Neuronal stem cell (in vitro differentiated cells): ENCODE measurements around the gene ETV2.
A peak's percentile ranks its signal among the peaks of the same experiment; 100 is the strongest.

Source experiments
- DNase-seq: peaks from one replicate; pipeline ENCODE4 v3.0.0-alpha.2; 2013; ENCODE audit warnings: low spot score
- H2AFZ ChIP-seq: one replicate; pipeline ENCODE4 v1.6.1; 2013; ENCODE audit warnings: mild to moderate bottlenecking, low read length, inconsistent platforms
- H2AK5ac ChIP-seq: 2 replicates; pipeline ENCODE4 v1.6.1; 2013; ENCODE audit warnings: low read depth, mild to moderate bottlenecking, inconsistent platforms, low read length, moderate library complexity, mixed read lengths
- H2BK120ac ChIP-seq: 2 replicates; pipeline ENCODE4 v1.6.1; 2013; ENCODE audit warnings: low read depth, mild to moderate bottlenecking, inconsistent platforms, low read length, moderate library complexity, mixed read lengths
- H2BK12ac ChIP-seq: one replicate; pipeline ENCODE4 v1.6.1; 2013; ENCODE audit warnings: low read length, inconsistent platforms
- H2BK15ac ChIP-seq: 2 replicates; pipeline ENCODE4 v1.6.1; 2013; ENCODE audit warnings: mild to moderate bottlenecking, low read length, inconsistent platforms, mixed read lengths
- H2BK5ac ChIP-seq: one replicate; pipeline ENCODE4 v1.6.1; 2013; ENCODE audit warnings: inconsistent platforms, mild to moderate bottlenecking, low read length, moderate library complexity
- H3K14ac ChIP-seq: one replicate; pipeline ENCODE4 v1.6.1; 2013; ENCODE audit warnings: low read length, inconsistent platforms
- H3K18ac ChIP-seq: 2 replicates; pipeline ENCODE4 v1.6.1; 2013; ENCODE audit warnings: low read length, inconsistent platforms
- H3K23ac ChIP-seq: 2 replicates; pipeline ENCODE4 v1.6.1; 2013; ENCODE audit warnings: low read depth, mild to moderate bottlenecking, mixed read lengths, low read length, inconsistent platforms; ENCODE audit not compliant: poor library complexity
- H3K27ac ChIP-seq: replicated peaks from 3 replicates; pipeline ENCODE4 v1.5.1; 2013; ENCODE audit warnings: low read length, inconsistent platforms
- H3K27me3 ChIP-seq, 3 experiments: 2 replicates each; pipeline ENCODE4 v1.6.1; 2013; ENCODE audit warnings: low read length in 3 of 3, mild to moderate bottlenecking in 2 of 3, inconsistent platforms in 1 of 3, low read depth in 1 of 3, mixed read lengths in 1 of 3, moderate library complexity in 1 of 3; ENCODE audit not compliant: control insufficient read depth in 3 of 3, insufficient read depth in 3 of 3
- H3K36me3 ChIP-seq, 2 donors: replicated peaks in 1 of 2; 2 replicates each; pipeline ENCODE4 v1.6.1; 2013; ENCODE audit warnings: low read length in 2 of 2; ENCODE audit not compliant: control insufficient read depth in 2 of 2, insufficient read depth in 2 of 2
- H3K4ac ChIP-seq: 2 replicates; pipeline ENCODE4 v1.6.1; 2013; ENCODE audit warnings: inconsistent platforms, mild to moderate bottlenecking, low read length, moderate library complexity
- H3K4me1 ChIP-seq, 2 donors: 1 replicate in 1 of 2; 2 replicates in 1 of 2; pipeline ENCODE4 v1.6.1; 2013; ENCODE audit warnings: low read length in 2 of 2, low read depth in 1 of 2; ENCODE audit not compliant: control insufficient read depth in 2 of 2, insufficient read depth in 1 of 2
- H3K4me2 ChIP-seq: one replicate; pipeline ENCODE4 v1.6.1; 2013; ENCODE audit warnings: mild to moderate bottlenecking, low read length, inconsistent platforms; ENCODE audit not compliant: insufficient read depth, poor library complexity, severe bottlenecking
- H3K4me3 ChIP-seq, 2 donors: 2 replicates each; pipeline ENCODE4 v1.5.1; 2013; ENCODE audit warnings: low read length in 2 of 2, mild to moderate bottlenecking in 2 of 2, inconsistent platforms in 1 of 2, moderate library complexity in 1 of 2
- H3K79me1 ChIP-seq: one replicate; pipeline ENCODE4 v1.6.1; 2013; ENCODE audit warnings: low read depth, mild to moderate bottlenecking, inconsistent platforms, low read length, moderate library complexity
- H3K9ac ChIP-seq: one replicate; pipeline ENCODE4 v1.6.1; 2013; ENCODE audit warnings: mild to moderate bottlenecking, low read depth, low read length, inconsistent platforms; ENCODE audit not compliant: poor library complexity
- H3K9me3 ChIP-seq, 2 donors: replicated peaks in 1 of 2; 2 replicates each; pipeline versions ENCODE3 to v1.6.1; 2013; ENCODE audit warnings: low read length in 2 of 2, mild to moderate bottlenecking in 2 of 2, inconsistent platforms in 1 of 2, low read depth in 1 of 2, mixed read lengths in 1 of 2, moderate library complexity in 1 of 2; ENCODE audit not compliant: control insufficient read depth in 2 of 2, insufficient read depth in 1 of 2
- H4K8ac ChIP-seq: one replicate; pipeline ENCODE4 v1.6.1; 2013; ENCODE audit warnings: low read depth, mild to moderate bottlenecking, inconsistent platforms, low read length, moderate library complexity
- H4K91ac ChIP-seq: one replicate; pipeline ENCODE4 v1.6.1; 2013; ENCODE audit warnings: low read length, low read depth, mild to moderate bottlenecking, inconsistent platforms; ENCODE audit not compliant: poor library complexity
- WGBS, 2 donors: extraction: QIAGEN DNeasy Blood & Tissue Kit; methylation state at CpG; one replicate each; pipeline ENCODE4 v1.1.7; 2013; ENCODE audit warnings: missing lambda C conversion rate in 2 of 2, mixed read lengths in 1 of 2; ENCODE audit not compliant: insufficient read length in 2 of 2, insufficient replicate concordance in 1 of 2; ENCODE audit errors: extremely low coverage in 2 of 2; 5-methylcytosine and 5-hydroxymethylcytosine counted together

The ETV2 gene

DNA sequence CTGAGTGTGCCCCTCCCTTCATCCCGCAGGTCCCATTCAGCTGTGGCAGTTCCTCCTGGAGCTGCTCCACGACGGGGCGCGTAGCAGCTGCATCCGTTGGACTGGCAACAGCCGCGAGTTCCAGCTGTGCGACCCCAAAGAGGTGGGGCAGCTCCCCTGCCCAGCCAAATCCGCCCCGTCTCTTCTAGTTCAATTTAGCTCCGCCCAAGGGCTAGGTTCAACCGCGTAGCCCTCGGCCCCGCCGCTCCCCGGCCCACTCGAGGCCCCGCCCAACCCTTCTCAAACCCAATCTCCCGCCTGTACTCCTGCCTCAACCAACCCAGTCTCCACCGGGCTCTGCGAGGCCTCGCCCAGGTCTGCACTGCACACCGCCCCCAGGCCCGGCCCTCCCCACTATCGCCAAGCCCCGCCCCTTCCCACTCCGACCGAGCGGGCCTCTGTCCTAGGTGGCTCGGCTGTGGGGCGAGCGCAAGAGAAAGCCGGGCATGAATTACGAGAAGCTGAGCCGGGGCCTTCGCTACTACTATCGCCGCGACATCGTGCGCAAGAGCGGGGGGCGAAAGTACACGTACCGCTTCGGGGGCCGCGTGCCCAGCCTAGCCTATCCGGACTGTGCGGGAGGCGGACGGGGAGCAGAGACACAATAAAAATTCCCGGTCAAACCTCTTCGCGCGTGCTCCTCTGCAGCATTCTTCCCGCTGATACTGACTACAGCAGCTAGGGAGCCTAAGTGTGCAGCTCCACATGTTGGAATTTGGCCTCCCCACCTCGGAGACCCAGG, 2.9 kb downstream of the ETV2 start:
- peaks cover 0 to 6% (median 0%) of the 10 kb centered on the region in 3 experiments for H3K27me3 ChIP-seq
- H3K4me3 ChIP-seq, result peak overlapping the region; percentile 64 to 79
- no peak overlapping the region for H2BK120ac ChIP-seq
- peak overlapping the region; percentile 94 for H2BK5ac ChIP-seq
- H2AK5ac ChIP-seq, result peak overlapping the region; percentile 58
- H3K14ac ChIP-seq, result peak overlapping the region; percentile 60
- peak overlapping the region; percentile 95 for H2BK15ac ChIP-seq
- no peaks in the 10 kb centered on the region for H3K36me3 ChIP-seq
- no peak overlapping the region for H4K91ac ChIP-seq
- H2AFZ ChIP-seq, result peak overlapping the region; percentile 99
- peak overlapping the region; percentile 98 for H3K4me2 ChIP-seq
- H3K9ac ChIP-seq, result peak overlapping the region; percentile 78
- WGBS, 2 donors, result no CpG with 5 or more reads among the region's 60 CpGs
- peaks cover 19 to 25% of the 10 kb centered on the region in 2 donors for H3K4me1 ChIP-seq
- no peaks in the 10 kb centered on the region for H3K79me1 ChIP-seq
- H3K27ac ChIP-seq, result peak overlapping the region; percentile 78
- peak overlapping the region; percentile 90 for H3K23ac ChIP-seq
- no peak overlapping the region for H4K8ac ChIP-seq
- peak overlapping the region; percentile 55 for H3K4ac ChIP-seq
- H2BK12ac ChIP-seq, result peak overlapping the region; percentile 31
- peak overlapping the region; percentile 95 for H3K18ac ChIP-seq
- H3K9me3 ChIP-seq, result no peaks in the 10 kb centered on the region
- DNase-seq, result peak; percentile 91

DNA sequence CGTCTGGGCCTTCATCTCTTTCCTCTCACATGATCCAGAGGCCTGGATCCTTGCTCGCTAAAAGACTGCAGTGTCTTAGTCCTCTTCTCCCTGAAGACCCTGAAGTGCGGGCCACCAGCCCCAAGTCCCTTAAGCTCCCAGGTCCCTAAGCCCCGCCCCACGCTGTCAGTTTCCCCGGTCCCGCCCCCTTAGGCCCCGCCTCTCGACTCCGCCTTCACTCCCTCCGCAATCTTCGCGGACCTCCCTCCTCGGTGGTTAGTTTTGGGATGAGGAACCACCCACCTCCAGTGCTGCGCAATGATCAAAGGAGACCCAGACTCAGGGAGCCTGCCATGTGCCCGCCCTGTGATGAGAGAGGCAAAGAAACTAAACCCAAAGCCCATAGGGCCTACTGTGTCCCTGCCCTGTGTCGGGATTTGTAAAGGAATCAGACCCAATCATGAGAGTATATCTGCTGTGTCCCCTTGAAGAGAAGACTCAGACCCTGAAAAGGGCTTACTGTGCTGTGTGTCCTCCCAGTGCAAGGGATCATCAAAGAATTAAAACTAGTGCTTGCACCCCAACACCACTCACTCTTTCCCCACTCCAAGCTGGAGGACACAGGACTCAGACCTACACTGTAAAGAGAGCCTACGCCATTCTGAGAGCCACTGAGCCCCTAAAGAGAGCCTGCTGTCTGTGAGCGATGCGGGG, 3.6 kb downstream of the ETV2 start:
- peak overlapping the region; percentile 78 for H3K27ac ChIP-seq
- H4K8ac ChIP-seq, result no peak overlapping the region
- peak overlapping the region; percentile 99 for H2AFZ ChIP-seq
- no peak overlapping the region for H2BK120ac ChIP-seq
- no peak overlapping the region for H4K91ac ChIP-seq
- peak; percentile 86 for DNase-seq
- H3K23ac ChIP-seq, result no peak overlapping the region
- H2BK5ac ChIP-seq, result peak overlapping the region; percentile 94
- H2BK15ac ChIP-seq, result peak overlapping the region; percentile 95
- H2AK5ac ChIP-seq, result peak overlapping the region; percentile 77
- H3K4me1 ChIP-seq, result peaks cover 17 to 25% of the 10 kb centered on the region in 2 donors
- H3K4ac ChIP-seq, result no peak overlapping the region
- WGBS, 2 donors, result no CpG with 5 or more reads among the region's 20 CpGs
- H3K9me3 ChIP-seq, result no peaks in the 10 kb centered on the region
- H3K27me3 ChIP-seq, result peaks cover 0 to 6% (median 0%) of the 10 kb centered on the region in 3 experiments
- peak overlapping the region; percentile 98 for H3K4me2 ChIP-seq
- no peaks in the 10 kb centered on the region for H3K79me1 ChIP-seq
- peaks cover 0 to 5% of the 10 kb centered on the region in 2 donors for H3K36me3 ChIP-seq
- H3K4me3 ChIP-seq, result peak overlapping the region; percentile 64 to 79
- H2BK12ac ChIP-seq, result peak overlapping the region; percentile 8
- H3K9ac ChIP-seq, result no peak overlapping the region
- H3K18ac ChIP-seq, result peak overlapping the region; percentile 25
- H3K14ac ChIP-seq, result peak overlapping the region; percentile 60

DNA sequence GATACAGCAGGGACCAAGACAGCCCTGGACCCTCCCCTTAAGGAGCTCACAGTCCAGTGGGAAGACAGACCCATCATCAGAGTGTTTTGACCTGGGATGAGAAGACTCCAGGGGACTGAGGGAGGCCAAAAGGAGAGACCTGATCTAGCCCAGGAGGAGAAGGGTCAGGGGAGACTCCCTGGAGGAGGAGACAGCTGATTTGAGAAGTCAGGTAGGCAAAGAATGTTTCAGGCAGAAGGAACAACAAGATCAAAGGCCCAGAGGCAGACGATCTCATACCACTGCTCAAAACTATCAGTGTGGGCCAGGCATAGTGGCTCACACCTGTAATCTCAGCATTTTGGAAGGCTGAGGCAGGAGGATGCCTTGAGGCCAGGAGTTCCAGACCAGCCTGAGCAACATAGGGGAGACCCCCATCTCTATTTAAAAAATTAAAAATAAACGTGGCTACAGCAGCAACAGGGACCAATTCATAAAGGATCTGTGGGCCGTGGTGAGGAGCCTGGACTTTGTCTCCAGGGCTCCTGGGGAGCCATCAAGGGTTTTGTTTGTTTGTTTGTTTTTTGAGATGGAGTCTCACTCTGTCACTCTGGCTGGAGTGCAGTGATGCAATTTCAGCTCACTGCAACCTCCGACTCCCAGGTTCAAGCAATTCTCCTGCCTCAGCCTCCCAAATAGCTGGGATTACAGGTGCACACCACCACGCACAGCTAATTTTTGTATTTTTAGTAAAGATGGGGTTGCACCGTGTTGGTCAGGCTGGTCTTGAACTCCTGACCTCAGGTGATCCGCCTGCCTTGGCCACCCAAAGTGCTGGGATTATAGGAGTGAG, 4.4 kb downstream of the ETV2 start:
- Histone ChIP-seq H3K4me1 (peaks cover 17 to 25% of the 10 kb centered on the region in 2 donors), H2AFZ (peak overlapping the region; percentile 99), H3K27ac (no peak overlapping the region), H3K27me3 (peaks cover 0 to 6% (median 0%) of the 10 kb centered on the region in 3 experiments), H2BK12ac (peak overlapping the region; percentile 8), H3K23ac (no peak overlapping the region), H3K4ac (no peak overlapping the region), H4K8ac (no peak overlapping the region), H3K4me3 (no peak overlapping the region), H2BK120ac (no peak overlapping the region), H3K14ac (no peak overlapping the region), H4K91ac (no peak overlapping the region), H3K18ac (peak overlapping the region; percentile 25), H3K36me3 (peaks cover 2 to 13% of the 10 kb centered on the region in 2 donors), H3K9me3 (no peaks in the 10 kb centered on the region), H2AK5ac (peak overlapping the region; percentile 77), H2BK15ac (no peak overlapping the region), H2BK5ac (no peak overlapping the region), H3K9ac (no peak overlapping the region), H3K79me1 (peaks cover under 1% of the 10 kb centered on the region), H3K4me2 (no peak overlapping the region)
- no CpG with 5 or more reads among the region's 7 CpGs for WGBS, 2 donors
- DNase-seq, result no peak
